Tibial nerve (tissue), 3 donors: Measurements from ENCODE around the gene MAN2B2.

Experiments used
- EP300 ChIP-seq, 2 donors: sonication (generic); formaldehyde crosslinking; IDR thresholded peaks; one replicate each; pipeline ENCODE4 v1.6.1; 2017; ENCODE audit warnings: antibody characterized with exemption in 2 of 2, mild to moderate bottlenecking in 1 of 2
- POLR2A ChIP-seq, 2 donors: fragments of 450-650 bp; IDR thresholded peaks; one replicate each; pipeline ENCODE4 v1.6.1; 2017; ENCODE audit warnings: antibody characterized with exemption in 2 of 2, mild to moderate bottlenecking in 2 of 2, moderate library complexity in 2 of 2

DNA sequence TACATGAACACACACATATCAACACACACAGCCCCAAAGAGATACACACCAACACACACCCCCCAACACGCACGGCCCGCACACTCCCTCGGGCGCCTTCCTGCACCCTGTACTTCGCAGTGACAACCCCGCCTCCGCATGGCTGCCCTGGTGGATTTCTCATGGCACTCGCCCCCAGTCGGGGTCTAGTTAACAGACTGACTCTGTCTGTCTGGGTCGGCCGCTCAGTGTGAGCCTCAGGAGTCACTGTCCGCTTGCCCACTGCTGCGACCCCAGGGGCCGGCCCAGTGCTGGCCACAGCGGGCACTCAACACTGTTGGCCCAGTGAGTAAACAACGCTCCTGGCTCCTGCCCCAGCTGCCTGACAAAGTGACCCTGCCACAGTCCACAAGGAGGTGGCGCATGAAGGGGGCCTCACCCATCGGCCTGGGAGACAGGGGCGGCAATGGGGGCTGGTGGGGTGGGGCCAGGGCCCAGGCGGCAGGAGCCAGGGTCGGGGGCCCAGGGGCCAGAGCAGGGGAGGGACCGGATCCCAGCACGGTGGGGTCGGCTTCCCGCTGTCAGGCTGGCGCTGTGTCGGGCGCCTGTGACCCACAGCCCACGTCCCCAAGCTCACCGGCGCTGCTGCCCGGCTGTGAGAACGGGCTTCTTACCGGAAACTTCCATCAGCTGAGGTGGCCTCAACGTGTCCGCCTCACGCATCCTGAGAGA lies 40.2 kb upstream of the MAN2B2 start:
- TF ChIP-seq EP300 (IDR thresholded peaks at IDR 0.05) = no peak
- no peak for TF ChIP-seq POLR2A (IDR thresholded peaks at IDR 0.05)
